K562 (cell line): ENCODE results near the gene SLC6A13. TPM values are rescaled to one million over a fixed set of nuclear protein-coding genes. Genes with fewer than 3 reads are reported as not detected.

Source experiments
- ATAC-seq: fragments of 200-7000 bp; cut with Tn5 transposase; 3 replicates; pipeline ENCODE4 v1.9.1; 2020; ENCODE audit warnings: moderate library complexity
- BruUV-seq: library from RNA; stranded (reverse); fragments of 400-500 nt; replicated peaks from 2 replicates; lab custom pipeline; 2021; lab: Mats Ljungman, UMichigan
- CTCF ChIA-PET: fragments of 300-600 bp; formaldehyde crosslinking; extraction: SDS; loops from one replicate; lab custom pipeline; 2021; ENCODE audit warnings: low intra/inter-chr PET ratio; lab: Yijun Ruan, JAX
- POLR2A ChIA-PET: fragments of 300-600, 350-650 bp; sonication (Branson Sonifier 250); formaldehyde crosslinking; extraction: SDS; loops from one replicate; lab custom pipeline; 2021; ENCODE audit warnings: antibody characterized with exemption, inconsistent platforms; lab: Yijun Ruan, JAX
- DNase-seq, 4 experiments: peaks; one replicate each; pipeline versions ENCODE4 v3.0.0 to v3.0.0-alpha.2; 2011 to 2018; ENCODE audit warnings: low spot score in 3 of 4, mixed read lengths in 3 of 4; ENCODE audit errors: extremely low read depth in 1 of 4
- FAIRE-seq: peaks from 2 replicates; lab custom pipeline; 2011; peaks lifted over from hg19 to GRCh38; lab: Jason Lieb, UNC
- H2AFZ ChIP-seq: 2 replicates; pipeline ENCODE4 v1.6.0; 2011; ENCODE audit warnings: low read depth, low read length, control low read depth, inconsistent platforms
- H3K27ac ChIP-seq: fragments of 200-600 bp; 3 replicates; pipeline ENCODE4 v1.8.0; 2011; ENCODE audit warnings: low read depth, mild to moderate bottlenecking, control low read depth, inconsistent platforms, low read length, moderate library complexity, mixed read lengths; ENCODE audit errors: extremely low read depth
- H3K27me3 ChIP-seq, 2 experiments: fragments of 300-600 bp in 1 of 2; 2 replicates in 1 of 2; 3 replicates in 1 of 2; pipeline versions ENCODE4 v1.6.0 to v1.8.0; 2011; ENCODE audit warnings: inconsistent platforms in 2 of 2, low read length in 2 of 2, mild to moderate bottlenecking in 1 of 2, mixed read lengths in 1 of 2, moderate library complexity in 1 of 2; ENCODE audit not compliant: control insufficient read depth in 2 of 2, insufficient read depth in 2 of 2
- H3K36me3 ChIP-seq: fragments of 300-600 bp; 3 replicates; pipeline ENCODE4 v1.8.0; 2011; ENCODE audit warnings: mild to moderate bottlenecking, low read length, inconsistent platforms; ENCODE audit not compliant: control insufficient read depth, insufficient read depth
- H3K4me1 ChIP-seq, 2 experiments: fragments of 200-600 bp in 1 of 2; replicated peaks in 1 of 2; 2 replicates in 1 of 2; 3 replicates in 1 of 2; pipeline versions ENCODE4 v1.5.1 to v1.8.0; 2011; ENCODE audit warnings: inconsistent platforms in 2 of 2, low read length in 2 of 2, mild to moderate bottlenecking in 1 of 2, mixed read lengths in 1 of 2, moderate library complexity in 1 of 2; ENCODE audit not compliant: control insufficient read depth in 2 of 2, insufficient read depth in 2 of 2
- H3K4me2 ChIP-seq: 2 replicates; pipeline ENCODE4 v1.6.1; 2011; ENCODE audit warnings: low read length, control low read depth, inconsistent platforms, mixed read lengths; ENCODE audit not compliant: insufficient read depth
- H3K4me3 ChIP-seq: fragments of 200-600 bp; sonication (generic), shearing (Covaris generic); 2 replicates; pipeline ENCODE4 v1.5.1; 2016; ENCODE audit warnings: control low read depth, inconsistent platforms
- H3K79me2 ChIP-seq: fragments of 200-600 bp; 3 replicates; pipeline ENCODE4 v1.8.0; 2011; ENCODE audit warnings: low read length, inconsistent platforms; ENCODE audit not compliant: control insufficient read depth, insufficient read depth
- H3K9ac ChIP-seq, 2 experiments: 2 replicates each; pipeline versions ENCODE4 v1.6.0 to v1.6.1; 2011; ENCODE audit warnings: low read depth in 2 of 2, low read length in 2 of 2, control low read depth in 1 of 2, inconsistent platforms in 1 of 2, mild to moderate bottlenecking in 1 of 2, mixed read lengths in 1 of 2; ENCODE audit not compliant: insufficient read depth in 1 of 2
- H3K9me1 ChIP-seq: one replicate; pipeline ENCODE4 v1.6.0; 2011; ENCODE audit warnings: inconsistent platforms, mild to moderate bottlenecking, low read length, moderate library complexity; ENCODE audit not compliant: control insufficient read depth, insufficient read depth
- H3K9me3 ChIP-seq: replicated peaks from 2 replicates; pipeline ENCODE4 v1.5.1; 2011; ENCODE audit warnings: low read depth, low read length, inconsistent platforms; ENCODE audit not compliant: control insufficient read depth, insufficient read depth
- H4K20me1 ChIP-seq: replicated peaks from 2 replicates; pipeline ENCODE4 v1.6.1; 2011; ENCODE audit warnings: low read length, inconsistent platforms, mixed read lengths; ENCODE audit not compliant: control insufficient read depth, insufficient read depth
- ZFP36 ChIP-seq: fragments of 150-350 bp; IDR thresholded peaks from 2 replicates; pipeline ENCODE4 v1.6.1; 2018; ENCODE audit warnings: low read length, low read depth; ENCODE audit not compliant: partially characterized antibody
- ZNF436 ChIP-seq: fragments of 250-450, 450-650 bp; sonication (Bioruptor Pico); formaldehyde crosslinking; IDR thresholded peaks from 2 replicates; pipeline ENCODE4 v1.7.0; 2020; ENCODE audit warnings: mild to moderate bottlenecking
- ZNF551 ChIP-seq: fragments of 250-450 bp; sonication (Bioruptor Pico); IDR thresholded peaks from 2 replicates; pipeline ENCODE4 v1.5.0; 2021; ENCODE audit warnings: mild to moderate bottlenecking, moderate library complexity
- WGBS: fragments of 100-300 bp; shearing (Covaris generic); methylation state at CpG from one replicate; pipeline ENCODE4 v1.1.6; 2016; ENCODE audit warnings: low coverage, mixed read lengths; ENCODE audit not compliant: insufficient coverage; ENCODE audit errors: missing lambda C conversion rate; 5-methylcytosine and 5-hydroxymethylcytosine counted together
- in situ Hi-C: fragments of 300-500 bp; cut with MboI; formaldehyde crosslinking; loops from 4 replicates; pipeline ENCODE4 v1.15.0; 2018; ENCODE audit warnings: inconsistent platforms, mixed read lengths
- intact Hi-C: fragments of 100-400 bp; cut with micrococcal nuclease; formaldehyde crosslinking; loops from 2 replicates; pipeline ENCODE4 v1.14.2; 2022
- polyA plus RNA-seq, 8 experiments: library from polyadenylated mRNA; depleted of rRNA in 4 of 8; stranded (reverse) in 5 of 8; unstranded in 3 of 8; fragments of >200 nt; fragmentation: Nextera tagmentation in 2 of 8; fragmentation: Illumina TruSeq in 1 of 8; extraction: Ambion mirVana in 2 of 8; extraction: Trizol in 1 of 8; gene quantifications; 2 replicates each; pipeline versions ENCODE4 v1.2.1 to v1.2.3, GENCODE V29; 2011 to 2014; ENCODE audit warnings: inconsistent platforms in 1 of 8, missing spikeins in 1 of 8
- total RNA-seq, 7 experiments: library from RNA; depleted of rRNA in 6 of 7; stranded (reverse); fragments of >200 nt in 6 of 7; fragmentation: Illumina TruSeq in 2 of 7; extraction: Trizol in 2 of 7; gene quantifications; 2 replicates each; pipeline versions ENCODE4 v1.2.1 to v1.2.3, GENCODE V29; 2011 to 2021; ENCODE audit warnings: low replicate concordance in 1 of 7
- TF ChIP-seq, protein P1 (sequence below), 2 experiments: fragments of 450-650 bp; IDR thresholded peaks; 2 replicates each; pipeline ENCODE4 v1.6.1; 2018; ENCODE audit warnings: mild to moderate bottlenecking in 2 of 2, low read depth in 1 of 2; ENCODE audit not compliant: partially characterized antibody in 2 of 2

SLC6A13 gene
- total and polyA plus RNA-seq, 9 of the 15 experiments (the other 6 are each of a cell fraction or from before 2014, with no cell fraction given), result 0.06 to 0.33 (median 0.22) TPM; not detected in 4

DNA sequence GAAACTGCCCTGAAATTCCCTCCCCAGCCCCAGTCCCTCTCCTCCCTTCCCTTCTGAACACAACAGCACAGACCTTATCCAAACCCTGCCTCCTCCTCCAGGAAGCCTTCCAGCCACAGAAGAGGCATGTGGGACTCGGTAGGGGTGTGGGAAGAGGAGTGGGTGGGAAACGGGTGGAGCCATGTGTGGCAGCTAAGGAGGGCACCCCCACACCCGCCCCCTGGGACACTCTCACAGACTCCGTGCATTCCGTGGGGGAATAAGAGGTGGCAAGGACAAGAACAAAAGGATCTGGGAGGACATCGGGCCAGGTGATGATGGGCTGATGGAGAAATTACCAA, 73.0 kb downstream of the SLC6A13 start:
- POLR2A ChIA-PET, result no interaction called here
- no peak overlapping the region for H3K4me3 ChIP-seq
- H3K36me3 ChIP-seq, result no peaks in the 10 kb centered on the region
- peaks cover 3% of the 10 kb centered on the region; the same call in 1 of the 2 replicates for H4K20me1 ChIP-seq
- BruUV-seq, result no TSS peak
- DNase-seq (no peak), ATAC-seq (no peak), FAIRE-seq (no peak)
- peaks cover 0 to 6% of the 10 kb centered on the region in 2 experiments; a peak in 2 of 5 replicates for H3K4me1 ChIP-seq
- H3K9ac ChIP-seq, result no peak overlapping the region
- intact Hi-C loops, result no loop called here
- H3K79me2 ChIP-seq, result no peaks in the 10 kb centered on the region
- in situ Hi-C loops, result no loop called here
- 0% methylated on average over 5 of the region's 6 CpGs for WGBS
- no peak overlapping the region for H2AFZ ChIP-seq
- no peaks in the 10 kb centered on the region for H3K9me3 ChIP-seq
- TF ChIP-seq ZNF551 (CRISPR knock-in tag), result no peak
- TF ChIP-seq, protein P1, sequence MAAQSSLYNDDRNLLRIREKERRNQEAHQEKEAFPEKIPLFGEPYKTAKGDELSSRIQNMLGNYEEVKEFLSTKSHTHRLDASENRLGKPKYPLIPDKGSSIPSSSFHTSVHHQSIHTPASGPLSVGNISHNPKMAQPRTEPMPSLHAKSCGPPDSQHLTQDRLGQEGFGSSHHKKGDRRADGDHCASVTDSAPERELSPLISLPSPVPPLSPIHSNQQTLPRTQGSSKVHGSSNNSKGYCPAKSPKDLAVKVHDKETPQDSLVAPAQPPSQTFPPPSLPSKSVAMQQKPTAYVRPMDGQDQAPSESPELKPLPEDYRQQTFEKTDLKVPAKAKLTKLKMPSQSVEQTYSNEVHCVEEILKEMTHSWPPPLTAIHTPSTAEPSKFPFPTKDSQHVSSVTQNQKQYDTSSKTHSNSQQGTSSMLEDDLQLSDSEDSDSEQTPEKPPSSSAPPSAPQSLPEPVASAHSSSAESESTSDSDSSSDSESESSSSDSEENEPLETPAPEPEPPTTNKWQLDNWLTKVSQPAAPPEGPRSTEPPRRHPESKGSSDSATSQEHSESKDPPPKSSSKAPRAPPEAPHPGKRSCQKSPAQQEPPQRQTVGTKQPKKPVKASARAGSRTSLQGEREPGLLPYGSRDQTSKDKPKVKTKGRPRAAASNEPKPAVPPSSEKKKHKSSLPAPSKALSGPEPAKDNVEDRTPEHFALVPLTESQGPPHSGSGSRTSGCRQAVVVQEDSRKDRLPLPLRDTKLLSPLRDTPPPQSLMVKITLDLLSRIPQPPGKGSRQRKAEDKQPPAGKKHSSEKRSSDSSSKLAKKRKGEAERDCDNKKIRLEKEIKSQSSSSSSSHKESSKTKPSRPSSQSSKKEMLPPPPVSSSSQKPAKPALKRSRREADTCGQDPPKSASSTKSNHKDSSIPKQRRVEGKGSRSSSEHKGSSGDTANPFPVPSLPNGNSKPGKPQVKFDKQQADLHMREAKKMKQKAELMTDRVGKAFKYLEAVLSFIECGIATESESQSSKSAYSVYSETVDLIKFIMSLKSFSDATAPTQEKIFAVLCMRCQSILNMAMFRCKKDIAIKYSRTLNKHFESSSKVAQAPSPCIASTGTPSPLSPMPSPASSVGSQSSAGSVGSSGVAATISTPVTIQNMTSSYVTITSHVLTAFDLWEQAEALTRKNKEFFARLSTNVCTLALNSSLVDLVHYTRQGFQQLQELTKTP (IDR thresholded peaks at IDR 0.05; ENCODE audit: low read depth in 1 of 2, partially characterized antibody in 2 of 2), result no peak
- peak; percentile 73 for TF ChIP-seq ZFP36
- TF ChIP-seq ZNF436 (CRISPR knock-in tag), result 0 out of 2 replicates have a peak, but pooled peaks have one; percentile 38
- peaks cover 14 to 52% of the 10 kb centered on the region in 2 experiments; a peak in 4 of 5 replicates for H3K27me3 ChIP-seq
- no peak overlapping the region for H3K27ac ChIP-seq
- no peak overlapping the region for H3K4me2 ChIP-seq
- CTCF ChIA-PET, result no interaction called here
- H3K9me1 ChIP-seq, result no peaks in the 10 kb centered on the region
